ENCODE results near the gene C1orf159.

DNA sequence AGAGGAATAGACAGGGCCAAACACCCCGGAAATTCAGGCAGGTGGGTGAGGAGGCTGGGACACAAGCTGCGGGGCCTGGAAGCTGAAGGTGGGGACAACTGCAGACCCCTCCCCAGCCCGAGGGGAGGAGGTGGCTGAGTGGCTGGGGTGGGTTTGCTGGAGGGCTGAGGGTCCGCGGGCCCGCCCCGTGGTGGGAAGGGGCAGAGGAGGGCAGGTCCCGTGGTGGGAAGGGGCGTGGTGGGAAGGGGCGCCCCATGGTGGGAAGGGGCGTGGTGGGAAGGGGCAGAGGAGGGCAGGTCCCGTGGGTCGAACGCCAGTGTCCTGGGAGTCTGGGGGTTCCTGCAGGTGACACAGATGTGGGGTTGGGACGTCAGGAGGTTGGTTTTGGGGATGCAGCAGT lies 33.5 kb upstream of the C1orf159 start:
- no peak for TF ChIP-seq POLR2A (IDR thresholded peaks at IDR 0.05)
- TF ChIP-seq, protein P1, sequence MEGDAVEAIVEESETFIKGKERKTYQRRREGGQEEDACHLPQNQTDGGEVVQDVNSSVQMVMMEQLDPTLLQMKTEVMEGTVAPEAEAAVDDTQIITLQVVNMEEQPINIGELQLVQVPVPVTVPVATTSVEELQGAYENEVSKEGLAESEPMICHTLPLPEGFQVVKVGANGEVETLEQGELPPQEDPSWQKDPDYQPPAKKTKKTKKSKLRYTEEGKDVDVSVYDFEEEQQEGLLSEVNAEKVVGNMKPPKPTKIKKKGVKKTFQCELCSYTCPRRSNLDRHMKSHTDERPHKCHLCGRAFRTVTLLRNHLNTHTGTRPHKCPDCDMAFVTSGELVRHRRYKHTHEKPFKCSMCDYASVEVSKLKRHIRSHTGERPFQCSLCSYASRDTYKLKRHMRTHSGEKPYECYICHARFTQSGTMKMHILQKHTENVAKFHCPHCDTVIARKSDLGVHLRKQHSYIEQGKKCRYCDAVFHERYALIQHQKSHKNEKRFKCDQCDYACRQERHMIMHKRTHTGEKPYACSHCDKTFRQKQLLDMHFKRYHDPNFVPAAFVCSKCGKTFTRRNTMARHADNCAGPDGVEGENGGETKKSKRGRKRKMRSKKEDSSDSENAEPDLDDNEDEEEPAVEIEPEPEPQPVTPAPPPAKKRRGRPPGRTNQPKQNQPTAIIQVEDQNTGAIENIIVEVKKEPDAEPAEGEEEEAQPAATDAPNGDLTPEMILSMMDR (IDR thresholded peaks at IDR 0.05), result no peak

Data from right lobe of liver (tissue), 4 donors.